Measurements from ENCODE around the gene TBX4. TPM values are rescaled to one million over a fixed set of nuclear protein-coding genes. Genes with fewer than 3 reads are reported as not detected.

Gene TBX4
- total RNA-seq, 1 donor from 2014 or later = not detected

DNA sequence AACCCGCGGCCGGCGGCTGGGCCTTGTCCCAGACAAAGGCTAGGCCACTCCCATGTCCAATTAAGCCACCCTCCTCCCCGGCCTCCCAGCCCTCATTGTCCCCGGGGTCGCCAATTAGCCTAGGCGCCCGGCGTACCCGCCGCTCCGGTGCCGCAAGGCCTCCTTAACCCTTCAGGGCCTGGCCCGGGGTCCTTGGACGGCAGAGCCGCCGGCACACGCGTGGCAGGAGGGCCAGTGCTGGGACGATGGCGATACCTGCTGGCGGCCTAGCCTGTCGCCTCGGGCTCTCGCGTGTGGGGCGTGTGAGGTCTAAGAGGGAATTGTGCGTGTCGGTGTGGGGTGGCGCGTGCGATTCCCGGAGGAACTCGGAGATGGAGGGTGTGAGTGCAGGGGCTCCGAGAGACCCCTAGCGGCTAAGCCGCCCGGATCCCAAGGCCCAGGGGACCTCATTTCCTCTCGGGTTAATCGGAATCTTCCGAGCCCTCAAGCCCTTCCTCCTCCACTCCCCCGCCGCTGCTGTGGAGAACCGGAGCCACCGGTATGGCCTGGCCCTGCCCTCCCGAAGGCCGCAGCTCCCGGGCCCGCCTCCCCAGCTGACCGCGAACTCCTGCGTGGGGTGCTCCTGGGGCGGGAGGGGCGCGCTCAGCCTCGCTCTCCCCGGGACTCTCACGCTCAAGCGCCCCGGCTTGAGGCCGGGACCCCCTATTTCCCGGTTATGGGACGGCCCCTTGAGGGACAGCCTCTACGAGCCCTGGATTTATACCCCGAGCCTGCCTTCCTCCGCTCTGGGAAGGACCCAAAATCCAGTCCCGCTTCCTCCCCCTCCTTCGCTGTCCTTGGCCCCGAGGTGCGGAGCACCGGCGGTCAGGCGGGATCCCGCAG is 40.7 kb upstream of the TBX4 start:
- peaks cover 16% of the 10 kb centered on the region for H3K4me1 Mint-ChIP-seq

DNA sequence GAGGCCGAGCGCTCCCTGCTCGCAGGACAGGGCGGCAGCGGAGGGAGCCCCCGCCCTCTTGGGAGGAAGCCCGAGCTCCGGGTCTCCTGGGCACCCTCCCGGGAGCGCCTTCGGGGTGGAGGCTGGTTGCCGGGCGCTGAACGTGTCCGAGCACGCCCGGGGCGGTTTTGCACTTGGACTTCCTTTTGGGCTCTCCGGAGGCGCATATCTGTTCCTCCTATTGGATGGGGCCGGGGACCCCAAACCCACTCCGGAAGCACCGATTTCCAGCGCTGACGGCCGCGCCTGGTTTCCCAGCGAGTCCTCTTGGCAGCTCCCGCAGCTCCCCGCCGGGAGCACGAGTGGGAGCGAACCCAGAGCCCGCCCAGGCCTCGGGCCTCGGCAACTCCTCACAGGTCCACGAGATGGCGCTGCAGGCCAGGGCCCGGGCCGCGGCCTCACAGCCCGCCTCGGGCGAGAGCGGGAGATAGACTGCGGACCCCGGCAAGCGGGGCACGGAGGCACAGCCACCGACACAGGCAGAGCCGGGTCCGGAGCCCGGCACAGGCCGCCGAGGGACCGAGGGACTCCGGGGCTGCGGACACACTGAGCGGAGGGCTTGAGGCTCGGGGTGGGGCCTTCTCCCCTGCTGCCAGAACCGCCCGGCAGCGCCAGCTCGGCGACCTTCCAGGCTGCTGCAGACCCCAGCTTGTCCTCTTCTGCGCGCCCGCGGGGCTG is 39.9 kb upstream of the TBX4 start:
- Histone ChIP-seq H3K9ac (no peak overlapping the region), H4K20me1 (ENCODE audit: low read depth) (peaks cover 36% of the 10 kb centered on the region), H3K4me3 (peak overlapping the region; percentile 51), H3F3A (ENCODE audit: low read depth) (peaks cover 31% of the 10 kb centered on the region), H3K4me1 (peaks cover 9% of the 10 kb centered on the region), H3K4me2 (peak overlapping the region; percentile 80), H3K36me3 (no peaks in the 10 kb centered on the region), H3K27ac (no peak overlapping the region), H3K9me3 (ENCODE audit: low read depth) (no peaks in the 10 kb centered on the region), H2AFZ (replicated peaks) (peak overlapping the region; percentile 89), H3K79me2 (ENCODE audit: low read depth) (no peaks in the 10 kb centered on the region), H3K27me3 (peaks cover 98% of the 10 kb centered on the region)
- Mint-ChIP-seq H3K27ac (no peak overlapping the region), H3K27me3 (ENCODE audit: insufficient read depth, low read depth) (peaks cover 46% of the 10 kb centered on the region), H3K4me3 (peak overlapping the region; percentile 66), H3K9me3 (no peaks in the 10 kb centered on the region), H3K36me3 (no peaks in the 10 kb centered on the region), H3K4me1 (peaks cover 16% of the 10 kb centered on the region)
- peak; percentile 92 for DNase-seq (ENCODE audit: low spot score)
- TF ChIP-seq, protein P1, sequence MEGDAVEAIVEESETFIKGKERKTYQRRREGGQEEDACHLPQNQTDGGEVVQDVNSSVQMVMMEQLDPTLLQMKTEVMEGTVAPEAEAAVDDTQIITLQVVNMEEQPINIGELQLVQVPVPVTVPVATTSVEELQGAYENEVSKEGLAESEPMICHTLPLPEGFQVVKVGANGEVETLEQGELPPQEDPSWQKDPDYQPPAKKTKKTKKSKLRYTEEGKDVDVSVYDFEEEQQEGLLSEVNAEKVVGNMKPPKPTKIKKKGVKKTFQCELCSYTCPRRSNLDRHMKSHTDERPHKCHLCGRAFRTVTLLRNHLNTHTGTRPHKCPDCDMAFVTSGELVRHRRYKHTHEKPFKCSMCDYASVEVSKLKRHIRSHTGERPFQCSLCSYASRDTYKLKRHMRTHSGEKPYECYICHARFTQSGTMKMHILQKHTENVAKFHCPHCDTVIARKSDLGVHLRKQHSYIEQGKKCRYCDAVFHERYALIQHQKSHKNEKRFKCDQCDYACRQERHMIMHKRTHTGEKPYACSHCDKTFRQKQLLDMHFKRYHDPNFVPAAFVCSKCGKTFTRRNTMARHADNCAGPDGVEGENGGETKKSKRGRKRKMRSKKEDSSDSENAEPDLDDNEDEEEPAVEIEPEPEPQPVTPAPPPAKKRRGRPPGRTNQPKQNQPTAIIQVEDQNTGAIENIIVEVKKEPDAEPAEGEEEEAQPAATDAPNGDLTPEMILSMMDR (IDR thresholded peaks at IDR 0.05) = peak; percentile 96
- TF ChIP-seq EZH2 (IDR thresholded peaks at IDR 0.05) (peak; percentile 80), EZH2phosphoT487 (IDR thresholded peaks at IDR 0.05) (peak; percentile 45)

More for the DNA sequence above, 40.7 kb upstream of the TBX4 start:
- H2AFZ ChIP-seq (replicated peaks) = peak overlapping the region; percentile 22
- no peak overlapping the region for H3K27ac Mint-ChIP-seq
- no peak overlapping the region for H3K9ac ChIP-seq
- H3K4me3 ChIP-seq = peak overlapping the region; percentile 51
- peaks cover 7% of the 10 kb centered on the region for H3K4me1 ChIP-seq
- peaks cover 31% of the 10 kb centered on the region for H3F3A ChIP-seq (ENCODE audit: low read depth)
- H4K20me1 ChIP-seq (ENCODE audit: low read depth) = peaks cover 44% of the 10 kb centered on the region
- H3K27ac ChIP-seq = no peak overlapping the region
- H3K4me3 Mint-ChIP-seq = peak overlapping the region; percentile 83
- no peaks in the 10 kb centered on the region for H3K9me3 ChIP-seq (ENCODE audit: low read depth)
- no peaks in the 10 kb centered on the region for H3K79me2 ChIP-seq (ENCODE audit: low read depth)
- peak; percentile 87 for DNase-seq (ENCODE audit: low spot score)
- TF ChIP-seq EZH2phosphoT487 (IDR thresholded peaks at IDR 0.05) (peak; percentile 63), EZH2 (IDR thresholded peaks at IDR 0.05) (peak; percentile 62)
- TF ChIP-seq, protein P1 (IDR thresholded peaks at IDR 0.05) = peak; percentile 48
- peak overlapping the region; percentile 80 for H3K4me2 ChIP-seq
- peaks cover 100% of the 10 kb centered on the region for H3K27me3 ChIP-seq
- no peaks in the 10 kb centered on the region for H3K36me3 Mint-ChIP-seq
- H3K36me3 ChIP-seq = no peaks in the 10 kb centered on the region
- no peaks in the 10 kb centered on the region for H3K9me3 Mint-ChIP-seq
- peaks cover 53% of the 10 kb centered on the region for H3K27me3 Mint-ChIP-seq (ENCODE audit: insufficient read depth, low read depth)

DNA sequence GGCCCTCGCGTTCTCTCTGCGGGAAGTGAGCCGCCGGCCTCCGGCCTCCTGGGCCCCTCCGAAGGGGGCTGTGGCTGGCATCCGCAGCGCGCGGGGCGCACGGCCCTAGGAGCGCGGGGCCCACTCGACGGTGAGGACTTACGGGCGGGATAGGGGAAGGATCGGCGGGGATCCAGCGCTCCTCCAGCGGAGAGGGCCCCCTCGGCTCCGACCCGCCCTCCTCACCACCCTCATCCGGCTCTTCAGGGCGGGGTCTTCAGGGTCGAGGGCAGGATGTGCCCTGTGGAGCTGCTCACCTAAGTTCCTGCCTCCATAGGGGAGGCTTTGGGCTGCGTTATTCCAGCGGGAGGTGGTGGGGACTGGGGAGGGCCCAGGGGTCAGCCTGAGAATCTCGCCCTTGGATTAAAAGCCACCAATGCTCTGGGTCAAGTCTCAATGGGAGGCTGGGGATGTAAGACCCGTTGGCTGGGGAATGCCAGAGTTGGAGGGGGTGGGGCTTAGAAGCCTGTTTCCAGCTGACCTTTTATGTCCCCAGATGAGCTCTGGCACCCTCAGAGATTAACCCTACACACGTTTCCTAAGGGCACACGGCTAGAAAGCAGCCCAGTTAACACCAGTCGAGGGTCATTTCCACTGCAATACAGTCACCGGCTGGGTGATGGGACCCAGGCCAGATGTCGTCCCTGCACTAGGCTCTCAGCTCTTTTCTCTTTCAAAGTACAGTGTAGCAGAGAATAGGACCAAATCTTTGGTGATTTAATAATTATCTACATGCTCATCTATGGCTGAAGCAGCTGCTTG is 39.2 kb upstream of the TBX4 start:
- Histone ChIP-seq H3F3A (ENCODE audit: low read depth) (peaks cover 31% of the 10 kb centered on the region), H3K4me3 (peak overlapping the region; percentile 51), H4K20me1 (ENCODE audit: low read depth) (peaks cover 29% of the 10 kb centered on the region), H3K4me2 (peak overlapping the region; percentile 80), H3K27ac (no peak overlapping the region), H3K9ac (no peak overlapping the region), H3K27me3 (peaks cover 98% of the 10 kb centered on the region), H3K4me1 (peaks cover 9% of the 10 kb centered on the region), H3K9me3 (ENCODE audit: low read depth) (no peaks in the 10 kb centered on the region), H2AFZ (replicated peaks) (peak overlapping the region; percentile 89), H3K79me2 (ENCODE audit: low read depth) (no peaks in the 10 kb centered on the region), H3K36me3 (no peaks in the 10 kb centered on the region)
- H3K9me3 Mint-ChIP-seq = no peaks in the 10 kb centered on the region
- H3K36me3 Mint-ChIP-seq = no peaks in the 10 kb centered on the region
- H3K27ac Mint-ChIP-seq = no peak overlapping the region
- H3K4me1 Mint-ChIP-seq = peaks cover 16% of the 10 kb centered on the region
- peak; percentile 71 for TF ChIP-seq EZH2 (IDR thresholded peaks at IDR 0.05)
- TF ChIP-seq, protein P1 (IDR thresholded peaks at IDR 0.05) = no peak
- peak overlapping the region; percentile 80 for H3K4me3 Mint-ChIP-seq
- peaks cover 40% of the 10 kb centered on the region for H3K27me3 Mint-ChIP-seq (ENCODE audit: insufficient read depth, low read depth)
- DNase-seq (ENCODE audit: low spot score) = peak; percentile 60
